K562 (cell line): ENCODE measurements around the gene NLE1. TPM values are rescaled to one million over a fixed set of nuclear protein-coding genes. Genes with fewer than 3 reads are reported as not detected.

Source experiments
- ARNT ChIP-seq, 2 experiments: fragments of 450-650 bp; IDR thresholded peaks; 2 replicates each; pipeline ENCODE4 v1.6.1; 2016; ENCODE audit warnings: mild to moderate bottlenecking in 1 of 2
- BCL6 ChIP-seq: fragments of 250-450 bp; sonication (Bioruptor Pico); IDR thresholded peaks from 2 replicates; pipeline ENCODE4 v1.4.0; 2020
- CBX5 ChIP-seq: IDR thresholded peaks from 2 replicates; pipeline ENCODE4 v1.6.1; 2014; ENCODE audit warnings: low read depth, borderline replicate concordance
- ELF4 ChIP-seq: fragments of 450-650 bp; formaldehyde crosslinking; IDR thresholded peaks from 2 replicates; pipeline ENCODE4 v1.4.0; 2022; ENCODE audit warnings: missing genetic modification characterization
- FOXP1 ChIP-seq: sonication (generic); formaldehyde crosslinking; IDR thresholded peaks from 2 replicates; pipeline ENCODE4 v1.8.0; 2022; ENCODE audit warnings: mild to moderate bottlenecking, missing genetic modification reagents
- HDAC2 ChIP-seq: fragments of 450-650 bp; IDR thresholded peaks from 2 replicates; pipeline ENCODE4 v1.6.1; 2016; ENCODE audit warnings: mild to moderate bottlenecking
- HDAC8 ChIP-seq: fragments of 450-650 bp; IDR thresholded peaks from 2 replicates; pipeline ENCODE4 v1.6.1; 2016; ENCODE audit warnings: mild to moderate bottlenecking, missing genetic modification characterization, moderate library complexity, missing compliant biosample characterization
- IRF2 ChIP-seq: sonication (generic); formaldehyde crosslinking; IDR thresholded peaks from 2 replicates; pipeline ENCODE4 v1.8.1; 2022; ENCODE audit warnings: mild to moderate bottlenecking, missing genetic modification reagents
- MAX ChIP-seq: sonication (generic); formaldehyde crosslinking; IDR thresholded peaks from 2 replicates; pipeline ENCODE4 v1.9.0; 2022; ENCODE audit warnings: mild to moderate bottlenecking, missing genetic modification reagents
- MLLT1 ChIP-seq, 2 experiments: fragments of 450-650 bp; IDR thresholded peaks; 2 replicates each; pipeline ENCODE4 v1.6.1; 2016
- MYNN ChIP-seq, 2 experiments: sonication (generic); formaldehyde crosslinking in 1 of 2; IDR thresholded peaks; 2 replicates each; pipeline versions ENCODE4 v1.5.0 to v1.6.1; 2016 to 2020; ENCODE audit warnings: antibody characterized with exemption in 1 of 2, missing genetic modification reagents in 1 of 2
- NFIX ChIP-seq: fragments of 250-450 bp; sonication (Bioruptor Pico); IDR thresholded peaks from 2 replicates; pipeline ENCODE4 v1.4.0; 2020; ENCODE audit warnings: low read depth, mild to moderate bottlenecking, moderate library complexity
- PCBP2 ChIP-seq: fragments of 200-400 bp; formaldehyde crosslinking; IDR thresholded peaks from 2 replicates; pipeline ENCODE4 v1.6.1; 2018; ENCODE audit warnings: low read length, low read depth, mild to moderate bottlenecking, moderate library complexity; ENCODE audit not compliant: poor library complexity, severe bottlenecking
- PHB2 ChIP-seq: fragments of 450-650 bp; IDR thresholded peaks from 2 replicates; pipeline ENCODE4 v1.6.1; 2017; ENCODE audit warnings: low read depth
- PKNOX1 ChIP-seq: fragments of 450-650 bp; IDR thresholded peaks from 2 replicates; pipeline ENCODE4 v1.6.1; 2016
- POLR2AphosphoS5 ChIP-seq: IDR thresholded peaks from 2 replicates; pipeline ENCODE4 v1.6.1; 2011; ENCODE audit warnings: mild to moderate bottlenecking, low read depth, low read length, moderate library complexity; ENCODE audit not compliant: control insufficient read depth, insufficient read depth
- PURB ChIP-seq: sonication (generic); formaldehyde crosslinking; IDR thresholded peaks from 2 replicates; pipeline ENCODE4 v1.9.0; 2021; ENCODE audit warnings: low read depth, mild to moderate bottlenecking, missing genetic modification reagents
- SIRT6 ChIP-seq: IDR thresholded peaks from one replicate; pipeline ENCODE4 v1.6.1; 2012; ENCODE audit warnings: low read depth, mild to moderate bottlenecking, control low read depth, inconsistent platforms, low read length, moderate library complexity
- SMARCC2 ChIP-seq: fragments of 450-650 bp; IDR thresholded peaks from 2 replicates; pipeline ENCODE4 v1.6.1; 2017; ENCODE audit warnings: antibody characterized with exemption, moderate library complexity, mild to moderate bottlenecking, low read depth
- ZBED1 ChIP-seq: IDR thresholded peaks from 2 replicates; pipeline ENCODE4 v1.6.1; 2014
- ZFP1 ChIP-seq: fragments of 450-650 bp; formaldehyde crosslinking; IDR thresholded peaks from 2 replicates; pipeline ENCODE4 v1.4.0; 2020; ENCODE audit warnings: mild to moderate bottlenecking, mixed read lengths
- polyA plus RNA-seq, 8 experiments: library from polyadenylated mRNA; depleted of rRNA in 4 of 8; stranded (reverse) in 5 of 8; unstranded in 3 of 8; fragments of >200 nt; fragmentation: Nextera tagmentation in 2 of 8; fragmentation: Illumina TruSeq in 1 of 8; extraction: Ambion mirVana in 2 of 8; extraction: Trizol in 1 of 8; gene quantifications; 2 replicates each; pipeline versions ENCODE4 v1.2.1 to v1.2.3, GENCODE V29; 2011 to 2014; ENCODE audit warnings: inconsistent platforms in 1 of 8, missing spikeins in 1 of 8
- total RNA-seq, 7 experiments: library from RNA; depleted of rRNA in 6 of 7; stranded (reverse); fragments of >200 nt in 6 of 7; fragmentation: Illumina TruSeq in 2 of 7; extraction: Trizol in 2 of 7; gene quantifications; 2 replicates each; pipeline versions ENCODE4 v1.2.1 to v1.2.3, GENCODE V29; 2011 to 2021; ENCODE audit warnings: low replicate concordance in 1 of 7
- TF ChIP-seq, protein P1 (sequence below): IDR thresholded peaks from 3 replicates; pipeline ENCODE4 v1.6.1; 2011; ENCODE audit warnings: borderline replicate concordance, mild to moderate bottlenecking, moderate library complexity; ENCODE audit not compliant: insufficient read length; ENCODE audit errors: extremely low read depth
- TF ChIP-seq, protein P2 (sequence below): sonication (generic); formaldehyde crosslinking; IDR thresholded peaks from 2 replicates; pipeline ENCODE4 v1.8.0; 2022; ENCODE audit warnings: mild to moderate bottlenecking, missing genetic modification reagents

NLE1 gene
- total and polyA plus RNA-seq, 9 of the 15 experiments (the other 6 are each of a cell fraction or from before 2014, with no cell fraction given): 3.8 to 69.0 (median 29.4) TPM

DNA sequence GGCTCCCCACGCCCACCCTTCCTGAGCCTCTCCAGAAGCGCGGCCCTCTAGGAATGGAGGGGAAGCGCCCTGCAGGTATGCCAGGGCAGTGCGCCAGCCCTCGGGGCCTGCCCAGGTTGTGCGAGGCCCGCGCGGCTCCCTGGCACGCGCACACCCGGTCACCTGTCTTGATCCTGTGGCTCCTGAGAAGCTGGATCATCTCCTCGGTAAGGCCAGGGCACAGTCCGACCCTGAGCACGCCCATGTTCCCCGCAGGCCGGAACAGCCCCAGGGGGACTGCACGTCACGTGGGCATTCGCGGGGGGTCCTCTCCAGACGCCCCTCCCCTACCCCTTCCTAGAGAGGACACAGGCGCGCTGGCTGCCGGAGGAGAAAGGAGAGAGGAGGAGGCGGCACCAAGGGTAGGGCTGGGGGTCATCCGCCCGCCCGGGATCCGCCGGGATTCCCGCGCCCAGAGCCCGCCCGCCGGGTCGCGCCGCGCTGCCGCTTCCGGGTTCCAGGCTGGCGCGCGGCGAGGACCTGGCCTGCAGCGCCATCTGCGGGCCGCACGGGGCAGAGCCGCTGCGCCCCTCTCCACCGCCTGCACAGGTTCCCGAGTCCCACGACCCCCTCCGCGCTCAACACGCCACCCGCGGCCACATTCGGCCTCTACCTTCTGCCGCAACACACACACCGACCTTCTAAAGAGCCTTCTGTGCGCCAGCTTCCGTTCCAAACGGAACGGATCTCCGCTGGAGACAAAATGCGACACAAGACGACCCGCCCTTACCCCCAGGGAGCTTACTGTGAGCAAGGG, 22.5 kb downstream of the NLE1 start, which contains the start of gene RAD51D (continued):
- TF ChIP-seq PURB (CRISPR knock-in tag) (no peak), HDAC8 (no peak), PCBP2 (no peak), CBX5 (no peak), SMARCC2 (no peak), SIRT6 (no peak), MYNN (IDR thresholded peaks at IDR 0.05) (no peak), MYNN (CRISPR knock-in tag; IDR thresholded peaks at IDR 0.05) (no peak), MLLT1 (IDR thresholded peaks at IDR 0.05) (0 out of 4 replicates have a peak, but pooled peaks of 1 of the 2 experiments have one; percentile 3), ELF4 (CRISPR knock-in tag) (peak; percentile 32; the same call in 1 of the 2 replicates), ARNT (IDR thresholded peaks at IDR 0.05) (no peak), PHB2 (no peak), BCL6 (CRISPR knock-in tag) (no peak), POLR2AphosphoS5 (peak; percentile 52; the same call in 1 of the 2 replicates), PKNOX1 (no peak), FOXP1 (CRISPR knock-in tag) (no peak), ZBED1 (0 out of 2 replicates have a peak, but pooled peaks have one; percentile 33), MAX (CRISPR knock-in tag) (peak; percentile 57), IRF2 (CRISPR knock-in tag) (no peak), ZFP1 (no peak), HDAC2 (no peak), NFIX (CRISPR knock-in tag) (no peak)
- TF ChIP-seq, protein P1, sequence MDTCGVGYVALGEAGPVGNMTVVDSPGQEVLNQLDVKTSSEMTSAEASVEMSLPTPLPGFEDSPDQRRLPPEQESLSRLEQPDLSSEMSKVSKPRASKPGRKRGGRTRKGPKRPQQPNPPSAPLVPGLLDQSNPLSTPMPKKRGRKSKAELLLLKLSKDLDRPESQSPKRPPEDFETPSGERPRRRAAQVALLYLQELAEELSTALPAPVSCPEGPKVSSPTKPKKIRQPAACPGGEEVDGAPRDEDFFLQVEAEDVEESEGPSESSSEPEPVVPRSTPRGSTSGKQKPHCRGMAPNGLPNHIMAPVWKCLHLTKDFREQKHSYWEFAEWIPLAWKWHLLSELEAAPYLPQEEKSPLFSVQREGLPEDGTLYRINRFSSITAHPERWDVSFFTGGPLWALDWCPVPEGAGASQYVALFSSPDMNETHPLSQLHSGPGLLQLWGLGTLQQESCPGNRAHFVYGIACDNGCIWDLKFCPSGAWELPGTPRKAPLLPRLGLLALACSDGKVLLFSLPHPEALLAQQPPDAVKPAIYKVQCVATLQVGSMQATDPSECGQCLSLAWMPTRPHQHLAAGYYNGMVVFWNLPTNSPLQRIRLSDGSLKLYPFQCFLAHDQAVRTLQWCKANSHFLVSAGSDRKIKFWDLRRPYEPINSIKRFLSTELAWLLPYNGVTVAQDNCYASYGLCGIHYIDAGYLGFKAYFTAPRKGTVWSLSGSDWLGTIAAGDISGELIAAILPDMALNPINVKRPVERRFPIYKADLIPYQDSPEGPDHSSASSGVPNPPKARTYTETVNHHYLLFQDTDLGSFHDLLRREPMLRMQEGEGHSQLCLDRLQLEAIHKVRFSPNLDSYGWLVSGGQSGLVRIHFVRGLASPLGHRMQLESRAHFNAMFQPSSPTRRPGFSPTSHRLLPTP: no peak
- TF ChIP-seq, protein P2, sequence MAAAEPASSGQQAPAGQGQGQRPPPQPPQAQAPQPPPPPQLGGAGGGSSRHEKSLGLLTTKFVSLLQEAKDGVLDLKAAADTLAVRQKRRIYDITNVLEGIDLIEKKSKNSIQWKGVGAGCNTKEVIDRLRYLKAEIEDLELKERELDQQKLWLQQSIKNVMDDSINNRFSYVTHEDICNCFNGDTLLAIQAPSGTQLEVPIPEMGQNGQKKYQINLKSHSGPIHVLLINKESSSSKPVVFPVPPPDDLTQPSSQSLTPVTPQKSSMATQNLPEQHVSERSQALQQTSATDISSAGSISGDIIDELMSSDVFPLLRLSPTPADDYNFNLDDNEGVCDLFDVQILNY: no peak
